ENCODE measurements around the gene AAR2.

DNA sequence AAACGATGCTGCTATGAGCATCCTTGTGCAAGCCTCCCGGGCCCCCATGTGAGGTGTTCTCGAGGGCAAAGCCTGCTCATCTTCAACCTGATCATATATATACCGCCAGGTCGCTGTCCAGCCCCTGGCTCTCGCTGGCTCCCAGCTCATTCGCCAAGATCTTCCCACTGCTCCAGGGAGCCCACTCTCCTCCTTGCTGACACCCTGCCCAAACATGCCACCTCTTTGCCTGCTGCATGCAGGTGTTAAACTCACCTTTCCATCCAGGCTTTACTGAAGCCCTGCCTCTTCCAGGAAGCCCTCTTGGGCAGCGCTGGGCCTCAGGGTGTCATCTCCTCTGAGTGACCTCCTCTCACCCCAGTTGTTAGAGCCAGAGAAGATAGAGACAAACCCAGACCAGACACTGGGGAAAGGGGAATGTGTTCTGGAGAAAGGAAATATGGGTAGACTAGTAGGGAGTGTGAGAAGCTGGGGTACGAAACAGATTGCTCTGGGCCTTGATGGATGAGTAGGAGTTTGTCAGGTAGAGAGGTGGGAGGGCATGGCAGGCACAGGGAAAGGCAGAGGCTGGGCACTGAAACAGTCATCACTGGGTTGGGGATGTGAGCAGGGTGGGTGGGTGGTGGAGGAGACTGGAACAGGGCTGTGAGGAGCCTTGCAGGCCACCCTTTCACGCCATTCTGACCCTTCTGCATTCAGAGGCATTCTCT, 68.7 kb downstream of the AAR2 start:
- TF ChIP-seq, protein P1, sequence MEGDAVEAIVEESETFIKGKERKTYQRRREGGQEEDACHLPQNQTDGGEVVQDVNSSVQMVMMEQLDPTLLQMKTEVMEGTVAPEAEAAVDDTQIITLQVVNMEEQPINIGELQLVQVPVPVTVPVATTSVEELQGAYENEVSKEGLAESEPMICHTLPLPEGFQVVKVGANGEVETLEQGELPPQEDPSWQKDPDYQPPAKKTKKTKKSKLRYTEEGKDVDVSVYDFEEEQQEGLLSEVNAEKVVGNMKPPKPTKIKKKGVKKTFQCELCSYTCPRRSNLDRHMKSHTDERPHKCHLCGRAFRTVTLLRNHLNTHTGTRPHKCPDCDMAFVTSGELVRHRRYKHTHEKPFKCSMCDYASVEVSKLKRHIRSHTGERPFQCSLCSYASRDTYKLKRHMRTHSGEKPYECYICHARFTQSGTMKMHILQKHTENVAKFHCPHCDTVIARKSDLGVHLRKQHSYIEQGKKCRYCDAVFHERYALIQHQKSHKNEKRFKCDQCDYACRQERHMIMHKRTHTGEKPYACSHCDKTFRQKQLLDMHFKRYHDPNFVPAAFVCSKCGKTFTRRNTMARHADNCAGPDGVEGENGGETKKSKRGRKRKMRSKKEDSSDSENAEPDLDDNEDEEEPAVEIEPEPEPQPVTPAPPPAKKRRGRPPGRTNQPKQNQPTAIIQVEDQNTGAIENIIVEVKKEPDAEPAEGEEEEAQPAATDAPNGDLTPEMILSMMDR (IDR thresholded peaks at IDR 0.05; ENCODE audit: low read depth, low read length, poor library complexity, severe bottlenecking): no peak
- TF ChIP-seq EZH2phosphoT487 (IDR thresholded peaks at IDR 0.05; ENCODE audit: borderline replicate concordance, low read length): no peak

Data from DOHH2 (cell line).